BLaER1 (cell line): Measurements from ENCODE around the gene STAT2.
"Not testable (repeated sequence)": the region's sequence is repeated elsewhere in the genome, so short reads cannot be mapped to it uniquely, and the experiment has no call there.

Source experiments
- H3K27ac ChIP-seq: shearing (Covaris generic); formaldehyde crosslinking; 2 replicates; pipeline ENCODE4 v1.8.1; 2022
- H3K27me3 ChIP-seq: shearing (Covaris generic); formaldehyde crosslinking; 2 replicates; pipeline ENCODE4 v1.8.1; 2022
- H3K36me3 ChIP-seq: shearing (Covaris generic); formaldehyde crosslinking; 2 replicates; pipeline ENCODE4 v1.8.1; 2022
- H3K4me1 ChIP-seq: shearing (Covaris generic); formaldehyde crosslinking; 2 replicates; pipeline ENCODE4 v1.8.1; 2022
- H3K4me2 ChIP-seq: shearing (Covaris generic); formaldehyde crosslinking; 2 replicates; pipeline ENCODE4 v1.8.1; 2022
- H3K4me3 ChIP-seq: shearing (Covaris generic); formaldehyde crosslinking; 2 replicates; pipeline ENCODE4 v1.8.1; 2022
- H3K9ac ChIP-seq: shearing (Covaris generic); formaldehyde crosslinking; 2 replicates; pipeline ENCODE4 v1.8.1; 2022
- H3K9me3 ChIP-seq: shearing (Covaris generic); formaldehyde crosslinking; 2 replicates; pipeline ENCODE4 v1.8.1; 2022
- H4K20me1 ChIP-seq: shearing (Covaris generic); formaldehyde crosslinking; 2 replicates; pipeline ENCODE4 v1.8.1; 2022
- Cebpa-rat ChIP-seq: shearing (Covaris generic); IDR thresholded peaks from 2 replicates; pipeline ENCODE4 v1.8.1; 2022

Gene STAT2

GRCh38 chr12:56339158-56339422 is 20.8 kb downstream of the STAT2 start:
- Histone ChIP-seq H3K36me3 (peaks cover 22% of the 10 kb centered on the region), H3K4me2 (no peak overlapping the region), H3K9ac (no peak overlapping the region), H3K4me3 (no peak overlapping the region), H3K27ac (0 out of 2 replicates have a peak overlapping the region, but pooled peaks have one; percentile 9), H3K27me3 (no peaks in the 10 kb centered on the region), H3K4me1 (peaks cover 21% of the 10 kb centered on the region), H4K20me1 (no peaks in the 10 kb centered on the region), H3K9me3 (no peaks in the 10 kb centered on the region)
- TF ChIP-seq Cebpa-rat, result no peak

GRCh38 chr12:56338308-56339157 is 21.4 kb downstream of the STAT2 start, which contains the start of gene IL23A:
IL23A (plus strand) TSS chr12:56338884; CDS start chr12:56339045, 161 bp downstream.
- Histone ChIP-seq H3K9ac (no peak within 1 kb of the TSS), H3K27me3 (no peaks in the 10 kb centered on the region), H3K36me3 (peaks cover 17% of the 10 kb centered on the region), H3K4me3 (no peak within 1 kb of the TSS), H3K4me1 (peaks cover 21% of the 10 kb centered on the region), H4K20me1 (no peaks in the 10 kb centered on the region), H3K4me2 (peak within 1 kb of the TSS; percentile 20; the same call in 1 of the 2 replicates), H3K9me3 (no peaks in the 10 kb centered on the region), H3K27ac (0 out of 2 replicates have a peak within 1 kb of the TSS, but pooled peaks have one; percentile 9)
- no peak for TF ChIP-seq Cebpa-rat

GRCh38 chr12:56337753-56338251 is 22.1 kb downstream of the STAT2 start:
- H3K27ac ChIP-seq, result no peak overlapping the region
- no peaks in the 10 kb centered on the region for H3K9me3 ChIP-seq
- no peaks in the 10 kb centered on the region for H3K27me3 ChIP-seq
- no peaks in the 10 kb centered on the region for H4K20me1 ChIP-seq
- H3K9ac ChIP-seq, result no peak overlapping the region
- peaks cover 25% of the 10 kb centered on the region for H3K4me1 ChIP-seq
- peaks cover 10% of the 10 kb centered on the region for H3K36me3 ChIP-seq
- TF ChIP-seq Cebpa-rat, result no peak
- H3K4me3 ChIP-seq, result no peak overlapping the region
- H3K4me2 ChIP-seq, result peak overlapping the region; percentile 20; the same call in 1 of the 2 replicates

GRCh38 chr12:56336361-56337167 is 23.3 kb downstream of the STAT2 start:
- no peak overlapping the region for H3K27ac ChIP-seq
- no peak overlapping the region for H3K4me3 ChIP-seq
- peak overlapping the region; percentile 7; the same call in 1 of the 2 replicates for H3K4me2 ChIP-seq
- H3K4me1 ChIP-seq, result peaks cover 32% of the 10 kb centered on the region
- no peaks in the 10 kb centered on the region for H3K27me3 ChIP-seq
- no peaks in the 10 kb centered on the region for H3K9me3 ChIP-seq
- no peak for TF ChIP-seq Cebpa-rat
- H4K20me1 ChIP-seq, result no peaks in the 10 kb centered on the region
- no peak overlapping the region for H3K9ac ChIP-seq
- 0 out of 2 replicates have a peak, but pooled peaks cover 3% of the 10 kb centered on the region for H3K36me3 ChIP-seq

GRCh38 chr12:56335527-56335926 is 24.4 kb downstream of the STAT2 start:
- H4K20me1 ChIP-seq, H3K27ac ChIP-seq, H3K9me3 ChIP-seq, H3K4me3 ChIP-seq, H3K27me3 ChIP-seq, H3K4me2 ChIP-seq, H3K9ac ChIP-seq, H3K36me3 ChIP-seq: not testable (repeated sequence)
- peaks cover 32% of the 10 kb centered on the region for H3K4me1 ChIP-seq

GRCh38 chr12:56334490-56334793 is 25.5 kb downstream of the STAT2 start:
- no peak for TF ChIP-seq Cebpa-rat
- H3K4me3 ChIP-seq, result peak overlapping the region; percentile 73
- no peaks in the 10 kb centered on the region for H3K9me3 ChIP-seq
- H3K27me3 ChIP-seq, result no peaks in the 10 kb centered on the region
- H3K9ac ChIP-seq, result peak overlapping the region; percentile 84
- H3K27ac ChIP-seq, result peak overlapping the region; percentile 90
- no peaks in the 10 kb centered on the region for H3K36me3 ChIP-seq
- H4K20me1 ChIP-seq, result no peaks in the 10 kb centered on the region
- H3K4me1 ChIP-seq, result peaks cover 32% of the 10 kb centered on the region
- peak overlapping the region; percentile 98 for H3K4me2 ChIP-seq

GRCh38 chr12:56333679-56334489 is 26.0 kb downstream of the STAT2 start, which contains the start of gene PAN2:
PAN2 (minus strand) TSS chr12:56334000; CDS start chr12:56333094, 906 bp downstream.
- Histone ChIP-seq H4K20me1 (no peaks in the 10 kb centered on the region), H3K4me1 (peaks cover 28% of the 10 kb centered on the region)
- no peak for TF ChIP-seq Cebpa-rat

GRCh38 chr12:56333197-56333678 is 26.7 kb downstream of the STAT2 start:
- no peak for TF ChIP-seq Cebpa-rat
- peaks cover 6% of the 10 kb centered on the region; the same call in 1 of the 2 replicates for H3K36me3 ChIP-seq
- peak overlapping the region; percentile 90 for H3K27ac ChIP-seq
- H3K9ac ChIP-seq, result peak overlapping the region; percentile 84
- peak overlapping the region; percentile 98 for H3K4me2 ChIP-seq
- H4K20me1 ChIP-seq, result no peaks in the 10 kb centered on the region
- peak overlapping the region; percentile 73 for H3K4me3 ChIP-seq
- H3K4me1 ChIP-seq, result peaks cover 25% of the 10 kb centered on the region
- no peaks in the 10 kb centered on the region for H3K27me3 ChIP-seq
- H3K9me3 ChIP-seq, result no peaks in the 10 kb centered on the region

More at GRCh38 chr12:56333679-56334489, 26.0 kb downstream of the STAT2 start, which contains the start of gene PAN2:
- Histone ChIP-seq H3K4me2 (peak within 1 kb of the TSS; percentile 98), H3K36me3 (no peaks in the 10 kb centered on the region), H3K4me3 (peak within 1 kb of the TSS; percentile 73), H3K9me3 (no peaks in the 10 kb centered on the region), H3K27me3 (no peaks in the 10 kb centered on the region), H3K9ac (peak within 1 kb of the TSS; percentile 84), H3K27ac (peak within 1 kb of the TSS; percentile 90)

- Histone ChIP-seq H3K27ac (peak overlapping the region; percentile 90), H4K20me1 (no peaks in the 10 kb centered on the region), H3K36me3 (peaks cover 11% of the 10 kb centered on the region; the same call in 1 of the 2 replicates), H3K4me3 (peak overlapping the region; percentile 73), H3K4me2 (peak overlapping the region; percentile 98), H3K27me3 (no peaks in the 10 kb centered on the region), H3K4me1 (peaks cover 26% of the 10 kb centered on the region), H3K9ac (peak overlapping the region; percentile 84), H3K9me3 (no peaks in the 10 kb centered on the region)
- TF ChIP-seq Cebpa-rat, result no peak
Observed at GRCh38 chr12:56332512-56333196, 27.3 kb downstream of the STAT2 start.
